Esophagus squamous epithelium (tissue), 4 donors: Measurements from ENCODE around the gene PAIP2.
A peak's percentile ranks its signal among the peaks of the same experiment; 100 is the strongest.

Experiments used
- POLR2A ChIP-seq, 4 donors: fragments of 450-650 bp; IDR thresholded peaks; one replicate each; pipeline ENCODE4 v1.6.1; 2017; ENCODE audit warnings: antibody characterized with exemption in 4 of 4, mild to moderate bottlenecking in 4 of 4, moderate library complexity in 3 of 4
- TF ChIP-seq, protein P1 (sequence below), 6 experiments: fragments of 450-650 bp in 4 of 6; fragments of 200-600 bp in 2 of 6; sonication (generic) in 2 of 6; IDR thresholded peaks; one replicate each; pipeline ENCODE4 v1.5.1; 2016 to 2019; ENCODE audit warnings: antibody characterized with exemption in 6 of 6, mild to moderate bottlenecking in 4 of 6, moderate library complexity in 4 of 6

DNA sequence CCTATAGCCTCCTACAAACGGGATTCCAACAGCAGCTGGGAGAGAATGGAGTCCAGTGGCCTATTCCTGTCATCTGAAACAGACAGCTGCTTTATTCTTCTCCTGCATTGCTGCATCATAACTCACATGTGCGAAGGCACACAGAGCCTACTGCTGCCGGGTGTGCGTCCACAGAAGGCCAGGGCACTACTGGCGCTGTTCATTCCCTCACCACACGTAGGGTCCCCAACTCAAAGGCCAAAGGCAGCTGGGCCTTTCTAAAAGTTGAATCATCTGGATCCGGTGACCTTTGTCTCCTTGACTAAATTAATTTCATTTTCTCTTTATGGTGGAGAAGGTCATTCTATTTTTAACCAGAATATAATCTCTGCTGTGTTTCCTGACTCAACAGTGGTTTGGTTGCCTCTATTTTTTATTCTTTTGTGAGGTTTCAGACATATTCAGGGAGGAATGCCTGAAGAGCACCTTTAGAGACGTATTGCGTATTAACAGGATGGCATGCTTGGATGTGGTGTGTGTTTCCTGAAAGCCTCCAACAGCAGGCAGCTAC, 73.0 kb downstream of the PAIP2 start:
- TF ChIP-seq, protein P1, sequence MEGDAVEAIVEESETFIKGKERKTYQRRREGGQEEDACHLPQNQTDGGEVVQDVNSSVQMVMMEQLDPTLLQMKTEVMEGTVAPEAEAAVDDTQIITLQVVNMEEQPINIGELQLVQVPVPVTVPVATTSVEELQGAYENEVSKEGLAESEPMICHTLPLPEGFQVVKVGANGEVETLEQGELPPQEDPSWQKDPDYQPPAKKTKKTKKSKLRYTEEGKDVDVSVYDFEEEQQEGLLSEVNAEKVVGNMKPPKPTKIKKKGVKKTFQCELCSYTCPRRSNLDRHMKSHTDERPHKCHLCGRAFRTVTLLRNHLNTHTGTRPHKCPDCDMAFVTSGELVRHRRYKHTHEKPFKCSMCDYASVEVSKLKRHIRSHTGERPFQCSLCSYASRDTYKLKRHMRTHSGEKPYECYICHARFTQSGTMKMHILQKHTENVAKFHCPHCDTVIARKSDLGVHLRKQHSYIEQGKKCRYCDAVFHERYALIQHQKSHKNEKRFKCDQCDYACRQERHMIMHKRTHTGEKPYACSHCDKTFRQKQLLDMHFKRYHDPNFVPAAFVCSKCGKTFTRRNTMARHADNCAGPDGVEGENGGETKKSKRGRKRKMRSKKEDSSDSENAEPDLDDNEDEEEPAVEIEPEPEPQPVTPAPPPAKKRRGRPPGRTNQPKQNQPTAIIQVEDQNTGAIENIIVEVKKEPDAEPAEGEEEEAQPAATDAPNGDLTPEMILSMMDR (IDR thresholded peaks at IDR 0.05) = peak in 1 of 6 experiments; percentile 7
- TF ChIP-seq POLR2A (IDR thresholded peaks at IDR 0.05) = no peak
